Measurements from ENCODE around the gene NPB. TPM values are rescaled to one million over a fixed set of nuclear protein-coding genes. Genes with fewer than 3 reads are reported as not detected.

NPB gene
- total RNA-seq, 1 donor from 2014 or later = 1.1 TPM

DNA sequence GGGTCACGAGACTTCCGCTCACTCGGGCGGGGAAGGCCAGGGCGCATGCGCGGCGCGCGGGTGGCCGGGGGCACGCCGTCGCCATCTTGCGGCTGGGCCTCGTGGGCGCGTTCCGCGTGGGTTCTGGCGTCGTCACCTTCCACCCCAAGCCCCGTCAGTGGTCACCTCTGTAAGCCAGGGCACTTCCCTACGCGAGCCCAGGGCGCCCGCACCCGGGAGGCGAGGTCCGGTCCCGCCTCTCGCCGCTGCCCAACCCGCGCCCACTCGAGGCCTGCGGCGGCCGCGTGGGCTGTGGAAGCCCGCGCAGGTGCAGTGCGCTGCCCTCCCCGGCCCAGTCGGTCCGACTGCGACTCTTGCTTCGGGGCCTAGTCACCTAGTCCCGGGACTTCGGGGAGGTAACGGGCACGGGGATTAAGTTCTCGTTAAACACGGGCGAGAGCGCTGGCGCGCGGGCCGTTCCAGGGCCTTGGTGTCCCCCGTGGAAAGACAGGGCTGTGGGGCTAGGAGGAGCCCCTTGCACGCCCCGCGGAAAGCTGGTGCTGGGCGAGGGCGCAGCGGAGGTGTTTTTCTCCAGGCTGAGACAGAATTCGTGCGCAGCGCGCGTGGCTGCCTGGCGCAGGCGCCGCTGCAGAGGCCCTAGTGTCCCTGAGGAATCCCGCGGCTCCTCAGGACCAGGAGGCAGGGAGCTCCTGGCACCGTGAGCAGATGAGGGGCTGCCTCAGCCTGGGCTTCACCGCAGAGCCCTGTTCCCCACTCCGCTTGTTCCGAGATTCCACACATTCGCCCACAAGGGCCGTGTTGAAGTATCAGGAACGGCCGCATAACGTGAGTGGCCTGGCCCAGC, 30.4 kb upstream of the NPB start:
- peak; percentile 88 for DNase-seq (ENCODE audit: low read depth, low spot score)
- peaks cover 27% of the 10 kb centered on the region for H3K4me1 Mint-ChIP-seq
- peaks cover 14% of the 10 kb centered on the region for H3K27me3 Mint-ChIP-seq (ENCODE audit: low read depth)
- peak overlapping the region; percentile 96 for H3K27ac Mint-ChIP-seq (ENCODE audit: unreplicated experiment)
- H3K36me3 Mint-ChIP-seq (ENCODE audit: low read depth) = peaks cover 3% of the 10 kb centered on the region
- TF ChIP-seq, protein P1, sequence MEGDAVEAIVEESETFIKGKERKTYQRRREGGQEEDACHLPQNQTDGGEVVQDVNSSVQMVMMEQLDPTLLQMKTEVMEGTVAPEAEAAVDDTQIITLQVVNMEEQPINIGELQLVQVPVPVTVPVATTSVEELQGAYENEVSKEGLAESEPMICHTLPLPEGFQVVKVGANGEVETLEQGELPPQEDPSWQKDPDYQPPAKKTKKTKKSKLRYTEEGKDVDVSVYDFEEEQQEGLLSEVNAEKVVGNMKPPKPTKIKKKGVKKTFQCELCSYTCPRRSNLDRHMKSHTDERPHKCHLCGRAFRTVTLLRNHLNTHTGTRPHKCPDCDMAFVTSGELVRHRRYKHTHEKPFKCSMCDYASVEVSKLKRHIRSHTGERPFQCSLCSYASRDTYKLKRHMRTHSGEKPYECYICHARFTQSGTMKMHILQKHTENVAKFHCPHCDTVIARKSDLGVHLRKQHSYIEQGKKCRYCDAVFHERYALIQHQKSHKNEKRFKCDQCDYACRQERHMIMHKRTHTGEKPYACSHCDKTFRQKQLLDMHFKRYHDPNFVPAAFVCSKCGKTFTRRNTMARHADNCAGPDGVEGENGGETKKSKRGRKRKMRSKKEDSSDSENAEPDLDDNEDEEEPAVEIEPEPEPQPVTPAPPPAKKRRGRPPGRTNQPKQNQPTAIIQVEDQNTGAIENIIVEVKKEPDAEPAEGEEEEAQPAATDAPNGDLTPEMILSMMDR (conservative IDR thresholded peaks at IDR 0.05) = peak; percentile 39
- peak overlapping the region; percentile 91 for H3K4me3 Mint-ChIP-seq
- no peaks in the 10 kb centered on the region for H3K9me3 Mint-ChIP-seq

DNA sequence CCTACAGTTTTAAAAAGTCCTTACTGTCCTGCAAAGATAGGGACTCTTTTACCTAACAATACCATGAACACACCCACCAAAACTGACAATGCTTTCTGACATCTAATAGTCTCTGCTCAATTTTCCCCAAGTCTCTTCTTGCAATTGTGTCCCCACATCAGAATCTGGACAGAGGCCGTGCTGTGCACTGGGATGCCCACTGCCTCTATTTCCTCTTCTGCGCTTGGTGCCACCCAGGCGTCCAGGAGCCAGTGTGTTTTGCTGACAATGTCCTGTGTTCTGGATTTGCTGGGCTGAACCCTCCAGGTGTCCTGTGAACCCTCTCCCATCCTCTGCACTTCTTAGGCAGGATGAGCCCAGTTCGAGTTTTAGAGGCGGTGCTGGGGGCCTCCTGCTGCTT, 24.5 kb upstream of the NPB start:
- H3K27me3 Mint-ChIP-seq (ENCODE audit: low read depth) = no peaks in the 10 kb centered on the region
- peaks cover 5% of the 10 kb centered on the region for H3K4me1 Mint-ChIP-seq
- no peaks in the 10 kb centered on the region for H3K9me3 Mint-ChIP-seq
- DNase-seq (ENCODE audit: low read depth, low spot score) = no peak
- TF ChIP-seq, protein P1 (conservative IDR thresholded peaks at IDR 0.05) = no peak
- peak overlapping the region; percentile 57 for H3K4me3 Mint-ChIP-seq
- H3K36me3 Mint-ChIP-seq (ENCODE audit: low read depth) = peaks cover 16% of the 10 kb centered on the region
- H3K27ac Mint-ChIP-seq (ENCODE audit: unreplicated experiment) = no peak overlapping the region

DNA sequence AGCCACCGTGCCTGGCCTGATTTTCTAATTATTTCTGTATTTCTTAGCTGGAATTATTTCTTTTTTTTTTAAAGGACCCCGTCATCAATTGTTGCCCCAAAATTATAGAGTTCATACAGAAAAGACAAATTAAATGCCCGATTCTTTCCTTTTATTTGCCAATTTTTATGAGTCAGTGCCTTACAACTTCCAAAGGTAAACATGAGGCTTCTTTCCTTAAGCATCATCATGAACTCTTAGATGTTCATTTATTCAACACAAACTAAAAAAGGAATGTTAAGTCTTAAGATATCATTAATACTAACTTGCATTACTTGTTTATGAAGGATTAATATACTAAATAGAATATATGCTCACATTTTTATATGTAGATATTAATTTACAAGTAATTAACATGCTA, 23.7 kb upstream of the NPB start:
- Mint-ChIP-seq H3K27me3 (ENCODE audit: low read depth) (no peaks in the 10 kb centered on the region), H3K4me3 (peak overlapping the region; percentile 57), H3K4me1 (no peaks in the 10 kb centered on the region), H3K36me3 (ENCODE audit: low read depth) (peaks cover 16% of the 10 kb centered on the region), H3K27ac (ENCODE audit: unreplicated experiment) (no peak overlapping the region), H3K9me3 (no peaks in the 10 kb centered on the region)
- no peak for DNase-seq (ENCODE audit: low read depth, low spot score)
- TF ChIP-seq, protein P1 (conservative IDR thresholded peaks at IDR 0.05) = no peak

DNA sequence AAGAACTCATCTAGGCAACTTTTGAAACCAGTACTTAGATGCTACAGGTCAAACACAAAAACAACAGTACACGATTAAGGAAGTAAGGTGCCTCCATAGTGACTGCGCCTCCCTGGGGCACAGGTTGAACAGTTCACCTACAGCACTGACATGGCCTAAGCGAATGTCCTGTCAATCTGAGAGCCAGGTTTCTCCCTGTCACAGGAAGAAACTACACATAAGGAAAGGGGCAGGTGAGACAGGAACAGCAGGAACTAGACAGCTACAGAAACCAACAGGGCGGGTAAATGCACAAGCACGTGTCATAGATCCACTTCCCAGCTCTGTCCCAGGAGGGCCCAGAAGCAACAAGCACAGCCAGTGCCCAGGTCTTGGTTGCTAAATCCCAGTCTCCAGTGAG, 22.9 kb upstream of the NPB start:
- TF ChIP-seq, protein P1 (conservative IDR thresholded peaks at IDR 0.05) = no peak
- Mint-ChIP-seq H3K27me3 (ENCODE audit: low read depth) (no peaks in the 10 kb centered on the region), H3K9me3 (no peaks in the 10 kb centered on the region), H3K36me3 (ENCODE audit: low read depth) (peaks cover 17% of the 10 kb centered on the region), H3K27ac (ENCODE audit: unreplicated experiment) (no peak overlapping the region), H3K4me1 (no peaks in the 10 kb centered on the region), H3K4me3 (no peak overlapping the region)
- no peak for DNase-seq (ENCODE audit: low read depth, low spot score)

DNA sequence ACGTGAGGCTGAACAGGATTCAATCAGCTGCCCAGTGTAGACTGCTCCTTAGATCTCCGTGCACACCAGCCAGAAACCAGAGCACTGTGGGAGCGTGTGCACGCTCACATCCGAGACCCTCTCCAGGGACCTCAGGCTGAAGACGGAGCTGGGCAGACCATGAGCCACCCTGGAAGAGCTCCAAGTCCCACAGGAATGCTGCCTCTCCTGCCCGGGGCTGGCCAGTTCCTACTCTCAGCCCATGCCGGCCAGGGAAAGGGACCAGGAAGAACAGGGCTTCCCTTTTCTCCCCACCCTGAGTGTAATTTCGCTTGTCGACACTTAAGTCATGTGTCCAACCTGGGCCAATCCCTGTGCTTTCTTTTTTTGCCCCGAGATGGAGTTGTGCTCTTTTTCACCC, 17.5 kb upstream of the NPB start:
- Mint-ChIP-seq H3K4me3 (peak overlapping the region; percentile 64), H3K36me3 (ENCODE audit: low read depth) (peaks cover 31% of the 10 kb centered on the region), H3K4me1 (no peaks in the 10 kb centered on the region), H3K27ac (ENCODE audit: unreplicated experiment) (no peak overlapping the region), H3K27me3 (ENCODE audit: low read depth) (no peaks in the 10 kb centered on the region), H3K9me3 (no peaks in the 10 kb centered on the region)
- TF ChIP-seq, protein P1 (conservative IDR thresholded peaks at IDR 0.05) = no peak
- DNase-seq (ENCODE audit: low read depth, low spot score) = no peak

Measured in neural crest cell (in vitro differentiated cells).